GM12878 (cell line): ENCODE results near the gene PPP1R2B. TPM values are rescaled to one million over a fixed set of nuclear protein-coding genes. Genes with fewer than 3 reads are reported as not detected.

ENCODE experiments used
- ATAC-seq: fragments of 200-7000 bp; cut with Tn5 transposase; 3 replicates; pipeline ENCODE4 v1.9.1; 2020; ENCODE audit warnings: mild to moderate bottlenecking, moderate library complexity
- BruUV-seq: library from RNA; stranded (reverse); fragments of 400-500 nt; replicated peaks from 2 replicates; lab custom pipeline; 2021; lab: Mats Ljungman, UMichigan
- CTCF ChIA-PET: fragments of 300-600 bp; sonication (Branson Sonifier 250); formaldehyde crosslinking; extraction: SDS; loops from one replicate; lab custom pipeline; 2021; ENCODE audit warnings: inconsistent platforms; lab: Yijun Ruan, JAX
- POLR2A ChIA-PET: fragments of 350-600 bp; formaldehyde crosslinking; extraction: SDS; loops from one replicate; lab custom pipeline; 2021; ENCODE audit warnings: inconsistent platforms; lab: Charles Lee
- RAD21 ChIA-PET: fragments of 300-600 bp; sonication (Branson Sonifier 250); formaldehyde crosslinking; loops from one replicate; lab custom pipeline; 2023; ENCODE audit warnings: antibody characterized with exemption; ENCODE audit not compliant: unreplicated experiment; lab: Charles Lee
- SMC1A ChIA-PET: fragments of 300-600 bp; sonication (Branson Sonifier 250); formaldehyde crosslinking; loops from one replicate; lab custom pipeline; 2023; ENCODE audit not compliant: unreplicated experiment, uncharacterized antibody; lab: Charles Lee
- DNase-seq: peaks from one replicate; pipeline ENCODE4 v3.0.0-alpha.2; 2011; ENCODE audit warnings: low read depth, low spot score
- FAIRE-seq: peaks from 3 replicates; lab custom pipeline; 2011; peaks lifted over from hg19 to GRCh38; lab: Jason Lieb, UNC
- H2AFZ ChIP-seq: 2 replicates; pipeline ENCODE4 v1.6.0; 2011; ENCODE audit warnings: low read depth, low read length, control low read depth; ENCODE audit not compliant: control insufficient read depth
- H3K27ac ChIP-seq: 2 replicates; pipeline ENCODE4 v1.5.1; 2011; ENCODE audit warnings: control low read depth; ENCODE audit not compliant: control insufficient read depth, insufficient read depth
- H3K27me3 ChIP-seq, 2 experiments: replicated peaks in 1 of 2; 2 replicates each; pipeline versions ENCODE4 v1.6.0 to v1.6.1; 2011; ENCODE audit warnings: low read length in 1 of 2; ENCODE audit not compliant: control insufficient read depth in 2 of 2, insufficient read depth in 2 of 2
- H3K36me3 ChIP-seq, 2 experiments: 2 replicates each; pipeline ENCODE4 v1.5.1; 2011; ENCODE audit warnings: low read length in 1 of 2; ENCODE audit not compliant: control insufficient read depth in 2 of 2, insufficient read depth in 2 of 2
- H3K4me1 ChIP-seq: 2 replicates; pipeline ENCODE4 v1.6.1; 2011; ENCODE audit warnings: mild to moderate bottlenecking, low read length, moderate library complexity, mixed read lengths; ENCODE audit not compliant: control insufficient read depth, insufficient read depth
- H3K4me2 ChIP-seq: 2 replicates; pipeline ENCODE4 v1.6.0; 2011; ENCODE audit warnings: control low read depth; ENCODE audit not compliant: control insufficient read depth, insufficient read depth
- H3K4me3 ChIP-seq: fragments of 200-600 bp; sonication (generic); 2 replicates; pipeline ENCODE4 v1.5.1; 2016
- H3K79me2 ChIP-seq: 2 replicates; pipeline ENCODE4 v1.6.0; 2011; ENCODE audit warnings: low read length; ENCODE audit not compliant: control insufficient read depth, insufficient read depth
- H3K9ac ChIP-seq: 2 replicates; pipeline ENCODE4 v1.8.0; 2011; ENCODE audit warnings: low read length, control low read depth, mixed read lengths; ENCODE audit not compliant: control insufficient read depth, insufficient read depth
- H3K9me3 ChIP-seq: replicated peaks from 3 replicates; pipeline ENCODE4 v1.5.1; 2011; ENCODE audit warnings: mild to moderate bottlenecking, low read length; ENCODE audit not compliant: control insufficient read depth, insufficient read depth
- H4K20me1 ChIP-seq: 2 replicates; pipeline ENCODE4 v1.6.0; 2011; ENCODE audit not compliant: control insufficient read depth, insufficient read depth
- ATF2 ChIP-seq: IDR thresholded peaks from 2 replicates; pipeline ENCODE4 v1.6.1; 2012; ENCODE audit warnings: low read length, inconsistent platforms
- BCL3 ChIP-seq: IDR thresholded peaks from 2 replicates; pipeline ENCODE4 v1.6.1; 2011; ENCODE audit warnings: borderline replicate concordance, low read depth, mild to moderate bottlenecking, moderate library complexity, low read length; ENCODE audit not compliant: insufficient read depth, poor library complexity, severe bottlenecking
- CBFB ChIP-seq: IDR thresholded peaks from 2 replicates; pipeline ENCODE4 v1.6.1; 2016; ENCODE audit warnings: antibody characterized with exemption, low read depth
- CHD2 ChIP-seq: IDR thresholded peaks from 2 replicates; pipeline ENCODE4 v1.6.1; 2011; ENCODE audit warnings: low read depth, low read length, improper control_type of control experiment, borderline replicate concordance
- ETV6 ChIP-seq, 2 experiments: fragments of 450-650 bp in 1 of 2; IDR thresholded peaks in 1 of 2; conservative IDR thresholded peaks in 1 of 2; 2 replicates each; pipeline ENCODE4 v1.6.1; 2014; ENCODE audit warnings: antibody characterized with exemption in 1 of 2, borderline replicate concordance in 1 of 2, low read depth in 1 of 2, mild to moderate bottlenecking in 1 of 2, moderate library complexity in 1 of 2
- IKZF2 ChIP-seq, 2 experiments: fragments of 450-650 bp; IDR thresholded peaks; 2 replicates each; pipeline ENCODE4 v1.6.1; 2017; ENCODE audit warnings: mild to moderate bottlenecking in 2 of 2, moderate library complexity in 2 of 2
- KAT2A ChIP-seq: conservative IDR thresholded peaks from 2 replicates; pipeline ENCODE4 v1.6.1; 2011; ENCODE audit warnings: low read depth, low read length; ENCODE audit not compliant: control insufficient read depth
- MTA2 ChIP-seq: fragments of 450-650 bp; IDR thresholded peaks from 2 replicates; pipeline ENCODE4 v1.6.1; 2016; ENCODE audit warnings: low read depth, mild to moderate bottlenecking, moderate library complexity
- MTA3 ChIP-seq: IDR thresholded peaks from 2 replicates; pipeline ENCODE4 v1.6.1; 2012; ENCODE audit warnings: low read length, inconsistent platforms, borderline replicate concordance
- NFYB ChIP-seq: IDR thresholded peaks from 2 replicates; pipeline ENCODE4 v1.6.1; 2011; ENCODE audit warnings: low read depth, mild to moderate bottlenecking, low read length, improper control_type of control experiment, moderate library complexity; ENCODE audit not compliant: insufficient read depth
- POU2F2 ChIP-seq: IDR thresholded peaks from 3 replicates; pipeline ENCODE4 v1.6.1; 2011; ENCODE audit warnings: low read depth, mild to moderate bottlenecking, low read length, borderline replicate concordance
- RELB ChIP-seq: fragments of 450-650 bp; IDR thresholded peaks from 2 replicates; pipeline ENCODE4 v1.6.1; 2017; ENCODE audit warnings: low read depth, mild to moderate bottlenecking, moderate library complexity
- TCF12 ChIP-seq: IDR thresholded peaks from 2 replicates; pipeline ENCODE4 v1.6.1; 2011; ENCODE audit warnings: low read depth, mild to moderate bottlenecking, low read length
- WRNIP1 ChIP-seq: IDR thresholded peaks from 2 replicates; pipeline ENCODE4 v1.6.1; 2011; ENCODE audit warnings: low read depth, low read length, improper control_type of control experiment, borderline replicate concordance
- YY1 ChIP-seq: IDR thresholded peaks from 2 replicates; pipeline ENCODE4 v1.6.1; 2011; ENCODE audit warnings: low read depth, mild to moderate bottlenecking, low read length
- WGBS: methylation state at CpG from one replicate; pipeline ENCODE4 v1.1.6; 2016; ENCODE audit warnings: low lambda C conversion rate; ENCODE audit not compliant: insufficient replicate concordance, insufficient coverage; ENCODE audit errors: missing lambda C conversion rate; 5-methylcytosine and 5-hydroxymethylcytosine counted together
- in situ Hi-C: fragments of 300-500 bp; cut with MboI; formaldehyde crosslinking; loops from 9 replicates; pipeline ENCODE4 v1.14.3; 2018; ENCODE audit warnings: mixed read lengths
- intact Hi-C: fragments of 100-400 bp; cut with micrococcal nuclease; formaldehyde crosslinking; loops from one replicate; pipeline ENCODE4 v1.14.2; 2022; ENCODE audit not compliant: unreplicated experiment
- polyA plus RNA-seq, 11 experiments: library from polyadenylated mRNA; depleted of rRNA in 4 of 11; unstranded in 6 of 11; stranded (reverse) in 5 of 11; fragments of >200 nt; fragmentation: Nextera tagmentation in 4 of 11; fragmentation: Illumina TruSeq in 1 of 11; extraction: Ambion mirVana in 4 of 11; extraction: Trizol in 1 of 11; gene quantifications; 1 replicate in 1 of 11; 2 replicates in 10 of 11; pipeline versions ENCODE4 v1.2.1 to v1.2.3, GENCODE V29; 2011 to 2016; ENCODE audit warnings: inconsistent platforms in 2 of 11, missing spikeins in 2 of 11, low read depth in 1 of 11
- total RNA-seq, 4 experiments: library from RNA; depleted of rRNA in 3 of 4; stranded (reverse); fragments of >200 nt in 3 of 4; fragmentation: Illumina TruSeq in 1 of 4; extraction: Trizol in 1 of 4; gene quantifications; 2 replicates each; pipeline versions ENCODE4 v1.2.1 to v1.2.3, GENCODE V29; 2013 to 2021
- TF ChIP-seq, protein P1 (sequence below): IDR thresholded peaks from 2 replicates; pipeline ENCODE4 v1.6.1; 2012; ENCODE audit warnings: low read depth, low read length, improper control_type of control experiment

PPP1R2B gene
- total and polyA plus RNA-seq, 10 of the 15 experiments (the other 5 are each of a cell fraction or from before 2014, with no cell fraction given) = 0.02 to 0.13 (median 0.08) TPM; not detected in 5

- peak; percentile 81 for TF ChIP-seq RELB
- TF ChIP-seq KAT2A = no peak
- no peak for TF ChIP-seq BCL3
- 0 out of 2 replicates have a peak, but pooled peaks have one; percentile 10 for TF ChIP-seq YY1
- TF ChIP-seq MTA2 = peak; percentile 70; the same call in 1 of the 2 replicates
- TF ChIP-seq IKZF2 (IDR thresholded peaks at IDR 0.05) = peak; percentile 93 to 94
- 0 out of 2 replicates have a peak, but pooled peaks have one; percentile 22 for TF ChIP-seq NFYB
- TF ChIP-seq, all 136 proteins: peak for 14
Observed at GRCh38 chr5:156826150-156826549, 23.9 kb upstream of the PPP1R2B start (continued).

DNA sequence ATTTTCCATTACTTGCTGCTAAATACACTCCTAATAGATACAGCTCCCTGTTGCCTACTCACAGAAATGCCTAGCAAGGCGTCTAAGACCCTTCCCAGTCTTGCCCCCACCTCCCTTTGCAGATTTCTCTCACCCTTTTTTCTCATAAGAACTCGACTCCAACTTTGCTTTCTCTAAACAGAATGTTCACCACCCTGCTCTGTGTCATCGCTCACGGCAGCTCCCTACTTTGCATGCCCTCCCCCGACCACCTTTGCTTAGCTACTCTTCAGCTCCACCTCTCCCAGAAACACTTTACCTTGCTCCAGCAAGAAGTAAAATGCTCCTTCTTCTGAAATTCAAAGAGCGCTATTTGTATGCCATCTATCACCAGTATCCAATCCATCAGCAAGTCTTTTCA is 15.2 kb upstream of the PPP1R2B start:
- POLR2A ChIA-PET = interaction anchor here (0.5 to 1.4 kb wide), 3 partner anchors 80 to 87 kb away, joined by 4 to 7 read pairs (median 5); no protein-coding TSS in a partner anchor
- no peak for DNase-seq
- CTCF ChIA-PET = interaction anchor here (0.7 to 4.3 kb wide), 9 partner anchors 30 to 609 kb away, joined by 3 to 32 read pairs (median 6); no protein-coding TSS in a partner anchor
- intact Hi-C loops = loop anchor here (5.0 kb wide), 2 partner anchors 42 to 192 kb away; no protein-coding TSS in a partner anchor
- RAD21 ChIA-PET = interaction anchor here (0.6 to 4.6 kb wide), 6 partner anchors 49 to 313 kb away, joined by 3 to 33 read pairs (median 3); no protein-coding TSS in a partner anchor
- WGBS = 18% methylated on average over 5 of the region's 6 CpGs
- SMC1A ChIA-PET = interaction anchor here (0.8 to 3.5 kb wide), 8 partner anchors 11 to 295 kb away, joined by 3 to 39 read pairs (median 5); no protein-coding TSS in a partner anchor
- in situ Hi-C loops = loop anchor here (5.0 kb wide), 1 partner anchor 97 kb away; no protein-coding TSS in a partner anchor
- peak overlapping the region; percentile 61 for H2AFZ ChIP-seq
- H3K4me2 ChIP-seq = no peak overlapping the region; the same call in 1 of the 2 replicates
- H3K27ac ChIP-seq = no peak overlapping the region
- peak; percentile 56 for FAIRE-seq
- no peaks in the 10 kb centered on the region for H3K9me3 ChIP-seq
- no TSS peak for BruUV-seq
- ATAC-seq = peak; percentile 78
- H3K4me3 ChIP-seq = no peak overlapping the region
- H3K4me1 ChIP-seq = no peaks in the 10 kb centered on the region; the same call in 1 of the 2 replicates
- H3K36me3 ChIP-seq = no peaks in the 10 kb centered on the region
- no peaks in the 10 kb centered on the region for H4K20me1 ChIP-seq
- no peaks in the 10 kb centered on the region for H3K27me3 ChIP-seq
- no peak overlapping the region for H3K9ac ChIP-seq
- H3K79me2 ChIP-seq = no peaks in the 10 kb centered on the region
- TF ChIP-seq CBFB = no peak
- 0 out of 2 replicates have a peak, but pooled peaks have one; percentile 19 for TF ChIP-seq CHD2
- no peak for TF ChIP-seq MTA3
- no peak for TF ChIP-seq ETV6 (conservative IDR thresholded peaks at IDR 0.05 in 1 of 2, IDR thresholded peaks at IDR 0.05 in 1 of 2; ENCODE audit: borderline replicate concordance in 1 of 2, low read depth in 1 of 2)
- TF ChIP-seq TCF12 = no peak
- TF ChIP-seq, protein P1, sequence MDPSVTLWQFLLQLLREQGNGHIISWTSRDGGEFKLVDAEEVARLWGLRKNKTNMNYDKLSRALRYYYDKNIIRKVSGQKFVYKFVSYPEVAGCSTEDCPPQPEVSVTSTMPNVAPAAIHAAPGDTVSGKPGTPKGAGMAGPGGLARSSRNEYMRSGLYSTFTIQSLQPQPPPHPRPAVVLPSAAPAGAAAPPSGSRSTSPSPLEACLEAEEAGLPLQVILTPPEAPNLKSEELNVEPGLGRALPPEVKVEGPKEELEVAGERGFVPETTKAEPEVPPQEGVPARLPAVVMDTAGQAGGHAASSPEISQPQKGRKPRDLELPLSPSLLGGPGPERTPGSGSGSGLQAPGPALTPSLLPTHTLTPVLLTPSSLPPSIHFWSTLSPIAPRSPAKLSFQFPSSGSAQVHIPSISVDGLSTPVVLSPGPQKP = no peak
- 0 out of 3 replicates have a peak, but pooled peaks have one; percentile 35 for TF ChIP-seq POU2F2
- no peak for TF ChIP-seq ATF2
- no peak for TF ChIP-seq WRNIP1
